Karpas-422 (cell line): ENCODE measurements around the gene GALNT11. TPM values are rescaled to one million over a fixed set of nuclear protein-coding genes. Genes with fewer than 3 reads are reported as not detected.

Experiments used
- DNase-seq: peaks from one replicate; pipeline ENCODE4 v3.0.0-alpha.2; 2015
- H2AFZ ChIP-seq: fragments of 200-600 bp; sonication (generic); 2 replicates; pipeline ENCODE4 v1.6.1; 2014; ENCODE audit warnings: antibody characterized with exemption, low read length, mixed read lengths
- H3K27ac ChIP-seq: fragments of 200-600 bp; sonication (generic); 2 replicates; pipeline ENCODE4 v1.5.1; 2014; ENCODE audit warnings: mild to moderate bottlenecking, low read length, moderate library complexity
- H3K27me3 ChIP-seq: fragments of 200-600 bp; sonication (generic); 2 replicates; pipeline ENCODE4 v1.6.1; 2014; ENCODE audit warnings: low read length, mixed read lengths
- H3K36me3 ChIP-seq: fragments of 200-600 bp; sonication (generic); 2 replicates; pipeline ENCODE4 v1.6.1; 2014; ENCODE audit warnings: low read length, mixed read lengths; ENCODE audit not compliant: insufficient read depth
- H3K4me1 ChIP-seq: fragments of 200-600 bp; sonication (generic); 2 replicates; pipeline ENCODE4 v1.6.1; 2014; ENCODE audit warnings: mild to moderate bottlenecking, low read length, mixed read lengths
- H3K4me2 ChIP-seq: fragments of 200-600 bp; sonication (generic); 2 replicates; pipeline ENCODE4 v1.6.1; 2014; ENCODE audit warnings: low read length, low read depth, mild to moderate bottlenecking; ENCODE audit not compliant: poor library complexity, severe bottlenecking
- H3K4me3 ChIP-seq: fragments of 200-600 bp; sonication (generic); 2 replicates; pipeline ENCODE4 v1.5.1; 2014; ENCODE audit warnings: mild to moderate bottlenecking, antibody characterized with exemption, low read length, mixed read lengths
- H3K79me2 ChIP-seq: fragments of 200-600 bp; sonication (generic); 2 replicates; pipeline ENCODE4 v1.6.1; 2014; ENCODE audit warnings: mild to moderate bottlenecking, low read length, mixed read lengths
- H3K9ac ChIP-seq: fragments of 200-600 bp; sonication (generic); 2 replicates; pipeline ENCODE4 v1.6.0; 2014; ENCODE audit warnings: low read length
- H3K9me2 ChIP-seq: fragments of 200-600 bp; sonication (generic), shearing (Covaris generic); replicated peaks from 2 replicates; pipeline ENCODE4 v1.6.0; 2014; ENCODE audit warnings: mild to moderate bottlenecking, low read length, moderate library complexity; ENCODE audit not compliant: insufficient read depth
- H3K9me3 ChIP-seq: fragments of 300-700, 200-600 bp; sonication (generic); 2 replicates; pipeline ENCODE4 v1.6.1; 2014; ENCODE audit warnings: low read length, mixed read lengths
- H4K20me1 ChIP-seq: fragments of 200-600 bp; sonication (generic); 2 replicates; pipeline ENCODE4 v1.6.1; 2014; ENCODE audit warnings: mild to moderate bottlenecking, antibody characterized with exemption, low read length, low read depth; ENCODE audit not compliant: insufficient read depth
- total RNA-seq: library from RNA; depleted of rRNA; stranded (reverse); fragments of >200 nt; shearing (Covaris generic); gene quantifications from 2 replicates; pipeline ENCODE4 v1.2.3, GENCODE V29; 2014; ENCODE audit warnings: low replicate concordance

GALNT11 gene
- total RNA-seq, 1 experiment from 2014 or later: not detected

DNA sequence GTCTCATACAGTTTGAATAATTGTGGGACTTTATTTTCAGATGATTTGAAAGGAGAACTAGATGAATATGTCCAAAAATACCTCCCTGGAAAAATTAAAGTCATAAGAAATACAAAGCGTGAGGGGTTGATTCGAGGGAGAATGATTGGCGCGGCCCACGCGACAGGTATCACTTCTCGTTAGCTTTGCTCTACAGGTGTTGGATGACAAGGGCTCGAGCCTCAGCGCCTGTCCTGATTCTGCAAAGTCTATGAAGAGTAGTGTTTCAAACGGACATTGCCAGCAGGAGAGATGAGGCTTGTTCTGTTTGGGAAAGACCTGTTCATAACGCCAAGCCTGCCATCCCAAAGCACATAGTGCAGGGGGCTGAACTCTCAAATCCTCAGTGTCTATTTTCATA is 79.7 kb downstream of the GALNT11 start:
- H3K9me2 ChIP-seq: no peaks in the 10 kb centered on the region
- no peaks in the 10 kb centered on the region for H4K20me1 ChIP-seq
- H3K27ac ChIP-seq: no peak overlapping the region
- no peak overlapping the region for H2AFZ ChIP-seq
- H3K4me1 ChIP-seq: no peaks in the 10 kb centered on the region
- H3K4me2 ChIP-seq: no peak overlapping the region
- no peaks in the 10 kb centered on the region for H3K36me3 ChIP-seq
- no peak for DNase-seq
- no peaks in the 10 kb centered on the region for H3K27me3 ChIP-seq
- no peaks in the 10 kb centered on the region for H3K9me3 ChIP-seq
- H3K9ac ChIP-seq: no peak overlapping the region
- no peak overlapping the region for H3K4me3 ChIP-seq
- no peaks in the 10 kb centered on the region for H3K79me2 ChIP-seq

DNA sequence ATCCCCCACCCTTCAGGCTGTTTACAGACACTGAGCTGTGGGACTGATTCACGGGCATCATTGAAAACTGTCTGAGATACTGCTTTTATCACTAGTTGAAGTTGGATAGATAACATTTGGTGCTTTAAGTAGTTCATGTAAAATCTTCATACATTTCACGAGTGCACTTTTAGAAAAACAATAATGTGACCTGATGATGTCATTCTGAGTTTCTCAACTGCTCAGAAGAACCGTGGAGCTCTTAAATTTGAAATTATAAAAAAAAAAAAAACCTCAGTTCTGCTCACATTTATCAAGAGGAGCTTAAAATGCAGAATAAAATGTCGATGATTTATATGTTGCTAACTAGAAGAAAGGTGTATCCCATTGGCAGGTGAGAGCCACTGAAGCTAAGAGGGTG is 81.5 kb downstream of the GALNT11 start:
- H3K9ac ChIP-seq: no peak overlapping the region
- H3K79me2 ChIP-seq: no peaks in the 10 kb centered on the region
- H3K36me3 ChIP-seq: no peaks in the 10 kb centered on the region; the same call in 1 of the 2 replicates

DNA sequence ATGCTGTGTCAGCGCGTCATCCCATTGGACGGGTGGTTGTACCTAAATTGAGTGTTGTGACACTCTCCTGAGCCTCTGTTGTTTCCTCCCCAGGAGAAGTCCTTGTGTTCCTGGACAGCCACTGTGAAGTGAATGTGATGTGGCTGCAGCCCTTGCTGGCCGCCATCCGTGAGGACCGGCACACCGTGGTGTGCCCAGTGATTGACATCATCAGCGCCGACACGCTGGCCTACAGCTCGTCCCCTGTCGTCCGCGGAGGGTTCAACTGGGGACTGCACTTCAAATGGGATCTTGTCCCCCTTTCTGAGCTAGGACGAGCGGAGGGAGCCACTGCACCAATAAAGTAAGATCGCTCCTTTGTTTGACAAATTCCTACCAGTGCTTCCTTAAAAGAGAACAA is 82.5 kb downstream of the GALNT11 start:
- Histone ChIP-seq H3K4me3 (no peak overlapping the region), H3K4me1 (no peaks in the 10 kb centered on the region), H3K4me2 (no peak overlapping the region), H3K79me2 (no peaks in the 10 kb centered on the region), H3K9me2 (no peaks in the 10 kb centered on the region), H3K27ac (no peak overlapping the region), H3K27me3 (no peaks in the 10 kb centered on the region), H3K36me3 (no peaks in the 10 kb centered on the region; the same call in 1 of the 2 replicates), H4K20me1 (no peaks in the 10 kb centered on the region), H3K9me3 (no peaks in the 10 kb centered on the region), H3K9ac (no peak overlapping the region), H2AFZ (no peak overlapping the region)
- DNase-seq: no peak

More for the DNA sequence above, 81.5 kb downstream of the GALNT11 start:
- no peak overlapping the region for H3K27ac ChIP-seq
- DNase-seq: no peak
- H4K20me1 ChIP-seq: no peaks in the 10 kb centered on the region
- H3K4me3 ChIP-seq: no peak overlapping the region
- no peak overlapping the region for H3K4me2 ChIP-seq
- no peaks in the 10 kb centered on the region for H3K27me3 ChIP-seq
- H3K9me2 ChIP-seq: no peaks in the 10 kb centered on the region
- no peak overlapping the region for H2AFZ ChIP-seq
- no peaks in the 10 kb centered on the region for H3K9me3 ChIP-seq
- no peaks in the 10 kb centered on the region for H3K4me1 ChIP-seq

DNA sequence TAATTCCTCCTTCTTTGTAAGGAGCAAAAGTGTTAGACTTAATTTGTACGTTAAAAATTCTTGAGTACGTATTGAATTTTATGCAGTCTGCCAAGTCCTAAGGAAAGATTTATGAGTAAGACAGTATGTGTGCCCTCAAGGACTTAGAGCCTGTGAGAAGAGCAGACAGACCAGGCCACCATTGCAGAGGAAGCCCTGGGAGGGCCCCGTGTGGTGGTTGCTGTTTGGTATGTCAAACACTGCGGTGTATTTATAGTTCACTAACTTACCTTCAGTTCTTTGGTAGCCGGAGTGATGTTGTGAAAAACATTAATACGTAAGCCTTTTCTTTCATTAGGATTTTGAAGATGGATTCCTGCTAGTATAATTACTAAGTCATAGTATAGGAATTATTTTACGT is 82.9 kb downstream of the GALNT11 start:
- Histone ChIP-seq H3K27me3 (no peaks in the 10 kb centered on the region), H3K9me2 (no peaks in the 10 kb centered on the region), H2AFZ (no peak overlapping the region), H3K4me1 (no peaks in the 10 kb centered on the region), H3K4me3 (no peak overlapping the region), H3K9ac (no peak overlapping the region), H4K20me1 (no peaks in the 10 kb centered on the region), H3K79me2 (no peaks in the 10 kb centered on the region), H3K4me2 (no peak overlapping the region), H3K36me3 (no peaks in the 10 kb centered on the region; the same call in 1 of the 2 replicates), H3K27ac (no peak overlapping the region), H3K9me3 (no peaks in the 10 kb centered on the region)
- DNase-seq: no peak

DNA sequence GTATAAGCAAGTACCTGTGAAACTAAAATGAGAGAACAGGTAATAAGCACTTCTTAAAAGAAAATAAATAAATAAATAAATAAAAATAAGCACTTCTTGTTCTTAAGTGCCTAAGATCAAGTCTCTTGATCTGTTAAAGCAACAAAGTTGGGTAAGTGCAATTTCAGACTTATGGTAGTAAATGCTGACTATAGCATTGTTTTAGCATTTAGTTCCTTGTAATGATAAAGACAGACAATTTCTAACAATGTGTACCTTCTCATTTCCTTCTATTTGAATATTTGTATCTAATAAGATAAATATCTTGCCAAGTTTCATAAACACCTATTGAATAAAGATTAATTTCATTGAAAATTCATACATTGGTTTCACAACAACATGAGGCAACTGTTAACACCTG is 87.4 kb downstream of the GALNT11 start:
- peaks cover 3% of the 10 kb centered on the region; the same call in 1 of the 2 replicates for H3K36me3 ChIP-seq
- no peak overlapping the region for H3K4me2 ChIP-seq
- H3K27me3 ChIP-seq: no peaks in the 10 kb centered on the region
- no peaks in the 10 kb centered on the region for H3K79me2 ChIP-seq
- DNase-seq: no peak
- H3K9me3 ChIP-seq: no peaks in the 10 kb centered on the region
- H2AFZ ChIP-seq: no peak overlapping the region
- no peak overlapping the region for H3K27ac ChIP-seq
- no peaks in the 10 kb centered on the region for H3K4me1 ChIP-seq
- H3K9ac ChIP-seq: no peak overlapping the region
- no peak overlapping the region for H3K4me3 ChIP-seq
- H3K9me2 ChIP-seq: no peaks in the 10 kb centered on the region
- no peaks in the 10 kb centered on the region for H4K20me1 ChIP-seq

DNA sequence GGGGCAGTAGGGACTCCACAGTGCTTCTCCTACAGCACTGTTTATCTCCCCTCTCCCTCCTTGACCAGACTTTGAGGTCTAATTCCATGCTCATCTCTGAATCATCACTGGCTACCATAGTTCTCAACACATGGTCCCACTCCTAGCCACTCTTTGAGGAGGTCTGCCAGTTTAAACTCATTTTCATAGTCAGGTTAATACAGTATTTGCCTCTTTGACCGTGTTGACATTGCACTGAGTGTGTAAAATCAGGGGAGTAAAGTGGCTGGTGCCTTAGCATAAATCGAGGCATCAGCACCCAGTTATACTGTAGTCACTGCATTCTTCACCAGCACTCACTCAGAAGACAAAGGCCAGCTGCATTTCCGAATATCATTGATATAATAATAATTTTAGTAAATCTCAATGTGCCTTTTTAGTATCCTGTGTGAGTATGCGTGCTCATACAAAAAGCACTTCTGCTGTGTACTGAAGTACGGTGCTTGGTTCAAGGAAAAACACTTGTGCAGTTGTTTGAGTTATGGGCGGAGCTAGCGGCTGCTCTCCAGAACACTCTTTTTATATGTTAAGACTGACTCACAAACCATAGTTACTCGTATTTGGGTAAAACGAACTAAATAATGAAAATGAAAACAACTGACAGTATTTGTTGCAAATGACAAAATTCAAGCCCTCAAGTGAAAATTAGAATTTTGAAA is 89.7 kb downstream of the GALNT11 start:
- Histone ChIP-seq H3K4me3 (no peak overlapping the region), H3K27me3 (no peaks in the 10 kb centered on the region), H3K4me2 (no peak overlapping the region), H2AFZ (no peak overlapping the region), H3K9me3 (no peaks in the 10 kb centered on the region), H3K27ac (no peak overlapping the region), H3K9ac (no peak overlapping the region), H3K36me3 (peaks cover 19% of the 10 kb centered on the region; the same call in 1 of the 2 replicates), H4K20me1 (no peaks in the 10 kb centered on the region), H3K4me1 (no peaks in the 10 kb centered on the region), H3K79me2 (no peaks in the 10 kb centered on the region), H3K9me2 (no peaks in the 10 kb centered on the region)
- no peak for DNase-seq

DNA sequence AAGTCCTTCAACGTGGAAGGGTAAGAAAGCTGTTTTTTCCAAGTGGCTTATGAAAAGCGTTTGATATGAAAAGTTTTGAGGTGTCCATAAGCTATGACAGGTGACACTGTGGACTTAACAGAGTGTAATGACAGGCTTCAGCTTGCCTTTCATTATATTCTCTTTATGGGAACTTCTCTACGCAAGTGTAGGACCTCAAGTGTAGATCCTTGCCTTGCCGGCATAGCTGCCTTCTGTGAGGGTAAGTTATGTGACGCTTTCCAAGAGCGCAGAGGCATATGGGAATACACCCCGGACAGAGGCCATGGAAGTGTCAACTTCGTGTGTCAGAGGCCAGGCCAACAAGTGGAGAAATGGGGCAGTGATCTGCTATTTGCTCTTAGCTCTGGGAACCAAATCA is 91.9 kb downstream of the GALNT11 start:
- no peaks in the 10 kb centered on the region for H3K27me3 ChIP-seq
- H3K9ac ChIP-seq: no peak overlapping the region
- H3K4me2 ChIP-seq: no peak overlapping the region
- no peaks in the 10 kb centered on the region for H3K79me2 ChIP-seq
- peaks cover 35% of the 10 kb centered on the region; the same call in 1 of the 2 replicates for H3K36me3 ChIP-seq
- H2AFZ ChIP-seq: no peak overlapping the region
- no peaks in the 10 kb centered on the region for H3K9me3 ChIP-seq
- no peaks in the 10 kb centered on the region for H3K9me2 ChIP-seq
- H3K27ac ChIP-seq: no peak overlapping the region
- H3K4me1 ChIP-seq: no peaks in the 10 kb centered on the region
- H4K20me1 ChIP-seq: no peaks in the 10 kb centered on the region
- H3K4me3 ChIP-seq: no peak overlapping the region
- DNase-seq: no peak

DNA sequence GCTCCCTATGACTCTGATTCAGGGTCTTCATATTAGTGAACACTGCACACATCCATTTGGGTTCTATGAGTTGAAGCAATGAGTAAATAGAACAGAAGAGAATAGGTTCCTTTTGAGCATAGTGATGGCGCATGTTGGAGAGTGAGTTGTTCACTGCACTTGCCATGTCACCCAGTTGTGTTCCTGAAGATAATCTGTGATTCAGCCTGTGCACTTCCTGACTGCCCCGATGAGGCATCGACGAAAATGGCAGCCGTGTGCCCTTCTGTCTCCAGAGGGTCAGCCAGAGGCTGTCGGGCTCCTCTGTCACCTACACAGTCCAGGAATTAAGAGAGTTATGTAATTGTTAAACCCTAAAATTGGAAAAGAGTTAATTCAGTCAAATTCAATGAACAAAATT is 94.7 kb downstream of the GALNT11 start:
- no peak for DNase-seq
- H4K20me1 ChIP-seq: no peaks in the 10 kb centered on the region
- no peaks in the 10 kb centered on the region for H3K9me3 ChIP-seq
- H3K27me3 ChIP-seq: no peaks in the 10 kb centered on the region
- no peaks in the 10 kb centered on the region for H3K9me2 ChIP-seq
- H2AFZ ChIP-seq: no peak overlapping the region
- peaks cover 50% of the 10 kb centered on the region for H3K36me3 ChIP-seq
- no peak overlapping the region for H3K27ac ChIP-seq
- H3K4me1 ChIP-seq: no peaks in the 10 kb centered on the region
- no peaks in the 10 kb centered on the region for H3K79me2 ChIP-seq
- H3K4me3 ChIP-seq: no peak overlapping the region
- no peak overlapping the region for H3K9ac ChIP-seq
- H3K4me2 ChIP-seq: no peak overlapping the region
